ENCODE results near the gene SERPINA4. TPM values are rescaled to one million over a fixed set of nuclear protein-coding genes. Genes with fewer than 3 reads are reported as not detected.
A peak's percentile ranks its signal among the peaks of the same experiment; 100 is the strongest.

Gene SERPINA4
- total and polyA plus RNA-seq, 3 experiments from 2014 or later: not detected

DNA sequence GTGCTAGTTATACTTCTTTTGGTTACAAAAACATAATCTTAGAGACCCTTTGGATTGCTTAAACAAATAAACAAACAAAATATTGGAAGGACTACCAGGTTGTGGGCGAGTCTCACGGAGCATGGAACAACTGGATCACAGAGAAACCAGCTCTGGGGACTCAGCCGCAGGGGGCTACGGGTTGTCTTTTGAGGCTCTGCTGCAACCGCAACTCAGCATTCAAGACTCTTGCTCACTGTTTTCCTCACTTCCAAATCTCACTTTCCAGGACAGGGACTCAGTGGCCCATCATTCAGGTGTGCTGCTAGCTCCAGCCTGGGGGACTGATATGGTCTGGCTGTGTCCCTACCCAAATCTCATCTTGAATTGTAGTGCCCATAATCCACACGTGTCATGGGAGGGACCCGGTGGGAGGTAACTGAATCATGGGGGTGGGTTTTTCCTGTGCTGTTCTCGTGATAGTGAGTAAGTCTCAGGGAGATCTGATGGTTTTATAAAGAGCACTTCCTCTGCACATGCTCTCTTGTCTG lies 14.0 kb upstream of the SERPINA4 start:
- Mint-ChIP-seq H3K4me3 (peak overlapping the region in 1 of 7 donors; percentile 27), H3K27me3 (peaks cover 13 to 25% of the 10 kb centered on the region in 2 donors), H3K36me3 (no peaks in the 10 kb centered on the region), H3K9me3 (peaks cover 0 to 8% (median 0%) of the 10 kb centered on the region in 5 donors), H3K27ac (no peak overlapping the region), H3K4me1 (no peaks in the 10 kb centered on the region)
- ChIA-PET POLR2A (no interaction called here), CTCF (no interaction called here)
- Histone ChIP-seq H3K27me3 (ENCODE audit: insufficient read depth, low read length, poor library complexity, severe bottlenecking) (peaks cover 2% of the 10 kb centered on the region), H3K9me3 (ENCODE audit: low read length) (no peaks in the 10 kb centered on the region), H3K27ac (ENCODE audit: low read depth, low read length) (no peak overlapping the region), H3K36me3 (ENCODE audit: insufficient read depth, low read length) (no peaks in the 10 kb centered on the region), H3K4me3 (ENCODE audit: low read length) (no peak overlapping the region), H3K4me1 (ENCODE audit: insufficient read depth, low read length) (no peaks in the 10 kb centered on the region)
- DNase-seq: no peak

DNA sequence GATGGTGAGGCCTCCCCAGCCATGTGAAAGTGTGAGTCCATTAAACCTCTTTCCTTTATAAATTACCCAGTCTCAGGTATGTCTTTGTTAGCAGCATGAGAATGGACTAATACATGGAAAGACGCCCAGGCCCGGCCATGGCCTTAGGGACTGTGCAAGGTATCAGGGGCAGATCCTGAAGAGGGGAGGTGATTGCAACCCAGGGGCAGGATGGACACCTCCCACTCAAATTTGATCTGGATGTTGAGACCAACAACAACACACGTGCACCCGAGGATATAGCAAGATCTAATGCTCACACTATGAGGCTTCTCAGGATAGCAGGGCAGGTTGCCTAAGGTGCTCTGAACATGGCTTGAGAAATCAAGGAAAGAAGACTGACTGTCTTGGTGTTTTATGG lies 13.5 kb upstream of the SERPINA4 start:
- Mint-ChIP-seq H3K36me3 (no peaks in the 10 kb centered on the region), H3K27ac (no peak overlapping the region), H3K4me1 (no peaks in the 10 kb centered on the region), H3K4me3 (peak overlapping the region in 1 of 7 donors; percentile 27), H3K27me3 (peaks cover 13 to 30% of the 10 kb centered on the region in 2 donors), H3K9me3 (peaks cover 0 to 9% (median 0%) of the 10 kb centered on the region in 5 donors)
- no peak for DNase-seq
- ChIA-PET CTCF (interaction anchor here (1.7 kb wide), 1 partner anchor 51 kb away, joined by 4 read pairs; no protein-coding TSS in a partner anchor), POLR2A (no interaction called here)
- Histone ChIP-seq H3K27ac (ENCODE audit: low read depth, low read length) (no peak overlapping the region), H3K9me3 (ENCODE audit: low read length) (no peaks in the 10 kb centered on the region), H3K36me3 (ENCODE audit: insufficient read depth, low read length) (no peaks in the 10 kb centered on the region), H3K4me1 (ENCODE audit: insufficient read depth, low read length) (no peaks in the 10 kb centered on the region), H3K27me3 (ENCODE audit: insufficient read depth, low read length, poor library complexity, severe bottlenecking) (peaks cover 2% of the 10 kb centered on the region), H3K4me3 (ENCODE audit: low read length) (no peak overlapping the region)

DNA sequence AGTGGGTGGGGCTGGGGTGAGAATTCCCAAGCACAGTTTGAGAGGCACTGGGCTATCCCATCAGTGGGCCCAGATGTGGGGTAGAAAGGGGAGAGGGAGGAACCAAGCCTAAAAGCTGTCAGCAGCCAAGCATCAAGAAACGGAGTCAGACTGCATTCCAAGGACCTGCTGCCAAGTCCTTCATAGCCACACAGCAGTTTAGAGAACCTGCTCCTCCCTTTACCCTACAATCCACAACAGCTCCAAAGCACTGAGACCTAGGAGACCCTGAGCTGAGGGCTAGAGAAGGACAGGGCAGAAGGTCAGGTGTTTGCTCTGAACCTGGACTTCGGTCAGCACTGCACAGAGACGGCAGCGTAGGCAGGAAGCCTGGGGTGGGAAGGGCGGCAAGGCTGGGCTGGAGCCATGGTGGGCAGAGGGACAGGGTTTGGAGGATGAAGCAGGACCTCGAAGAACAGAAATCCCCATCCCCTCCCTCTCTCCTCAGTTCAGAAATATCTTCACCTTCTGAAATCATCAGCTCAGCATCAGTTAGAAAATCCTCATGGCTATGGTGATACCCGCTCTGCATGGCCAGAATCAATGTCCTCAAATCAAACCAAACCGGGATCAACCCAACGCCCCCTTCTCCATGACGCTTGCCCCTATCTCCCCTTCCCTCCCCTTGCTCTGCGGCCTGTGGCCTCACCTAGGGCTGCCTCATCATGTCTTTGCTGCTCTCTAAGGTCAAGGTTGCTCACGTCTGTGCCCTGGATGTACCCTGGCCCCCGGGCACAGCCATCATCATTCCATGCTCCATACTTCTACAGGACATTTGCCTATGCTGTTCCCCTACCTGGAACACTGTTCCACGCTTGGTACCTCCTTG lies 12.9 kb upstream of the SERPINA4 start:
- Histone ChIP-seq H3K36me3 (ENCODE audit: insufficient read depth, low read length) (no peaks in the 10 kb centered on the region), H3K27ac (ENCODE audit: low read depth, low read length) (no peak overlapping the region), H3K4me3 (ENCODE audit: low read length) (no peak overlapping the region), H3K27me3 (ENCODE audit: insufficient read depth, low read length, poor library complexity, severe bottlenecking) (peaks cover 2% of the 10 kb centered on the region), H3K9me3 (ENCODE audit: low read length) (no peaks in the 10 kb centered on the region), H3K4me1 (ENCODE audit: insufficient read depth, low read length) (no peaks in the 10 kb centered on the region)
- POLR2A ChIA-PET: no interaction called here
- DNase-seq: no peak
- Mint-ChIP-seq H3K36me3 (no peaks in the 10 kb centered on the region), H3K27me3 (peaks cover 13 to 34% of the 10 kb centered on the region in 2 donors), H3K9me3 (peaks cover 0 to 9% (median 0%) of the 10 kb centered on the region in 5 donors), H3K4me1 (no peaks in the 10 kb centered on the region), H3K4me3 (no peak overlapping the region), H3K27ac (no peak overlapping the region)
- CTCF ChIA-PET: interaction anchor here (0.8 to 1.7 kb wide), 5 partner anchors 9 to 416 kb away, joined by 3 to 4 read pairs (median 3); no protein-coding TSS in a partner anchor

DNA sequence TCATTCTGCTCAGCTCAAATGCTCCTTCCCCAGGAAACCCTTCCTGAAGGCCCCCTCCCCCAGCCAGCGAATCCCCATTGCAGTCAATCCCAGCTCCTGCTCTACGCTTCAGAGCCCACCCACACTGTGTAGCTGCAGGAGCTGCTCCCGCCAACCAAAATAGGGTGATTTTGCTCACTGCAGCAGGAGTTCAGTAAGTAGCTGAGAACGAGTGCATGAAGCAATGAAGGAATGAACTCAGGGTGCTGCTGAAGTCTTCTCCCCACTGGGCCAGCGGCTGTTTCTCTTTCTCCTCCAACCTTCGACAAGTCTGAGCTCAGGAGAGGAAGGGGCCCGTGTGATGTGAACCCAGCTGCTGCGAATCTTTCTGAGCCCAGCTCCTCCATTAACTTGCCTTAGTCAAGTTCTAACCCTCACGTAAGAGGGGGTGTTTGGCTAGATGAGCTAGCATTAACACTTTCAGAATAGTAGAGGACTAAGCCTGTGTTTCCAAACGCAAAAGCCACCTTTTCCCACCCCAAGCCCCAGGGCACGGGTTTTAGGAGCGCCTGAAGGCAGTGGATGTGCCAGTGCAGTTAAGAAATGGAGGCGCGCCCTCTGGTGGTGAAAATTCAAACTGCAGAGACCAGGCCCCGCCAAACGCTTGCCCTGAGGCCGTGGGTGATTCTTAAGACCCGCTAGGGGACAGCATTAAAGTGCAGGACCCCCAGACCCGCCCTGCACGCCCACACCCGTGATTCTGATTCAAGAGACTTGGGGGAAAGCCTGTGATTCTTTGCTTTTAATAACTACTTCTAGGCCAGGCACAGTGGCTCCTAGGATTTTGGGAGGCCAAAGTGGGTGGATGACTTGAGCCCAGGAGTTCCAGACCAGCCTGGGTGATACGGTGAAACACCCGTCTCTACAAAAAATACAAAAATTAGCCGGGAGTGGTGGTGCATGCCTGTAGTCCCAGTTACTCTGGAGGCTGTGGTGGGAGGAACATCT lies 11.9 kb upstream of the SERPINA4 start:
- no peaks in the 10 kb centered on the region for H3K36me3 ChIP-seq (ENCODE audit: insufficient read depth, low read length)
- no peak overlapping the region for H3K27ac ChIP-seq (ENCODE audit: low read depth, low read length)
- H3K9me3 Mint-ChIP-seq: peaks cover 0 to 9% (median 1%) of the 10 kb centered on the region in 5 donors
- no peaks in the 10 kb centered on the region for H3K4me1 ChIP-seq (ENCODE audit: insufficient read depth, low read length)
- no peaks in the 10 kb centered on the region for H3K4me1 Mint-ChIP-seq
- peak in 3 of 5 donors; percentile 25 to 56 (median 27) for DNase-seq
- POLR2A ChIA-PET: no interaction called here
- H3K27ac Mint-ChIP-seq: no peak overlapping the region
- no peak overlapping the region for H3K4me3 ChIP-seq (ENCODE audit: low read length)
- H3K36me3 Mint-ChIP-seq: no peaks in the 10 kb centered on the region
- H3K27me3 Mint-ChIP-seq: peaks cover 12 to 37% of the 10 kb centered on the region in 2 donors
- H3K27me3 ChIP-seq (ENCODE audit: insufficient read depth, low read length, poor library complexity, severe bottlenecking): peaks cover 2% of the 10 kb centered on the region
- no peak overlapping the region for H3K4me3 Mint-ChIP-seq
- CTCF ChIA-PET: interaction anchor here (0.8 to 1.7 kb wide), 5 partner anchors 8 to 417 kb away, joined by 3 to 4 read pairs (median 3); no protein-coding TSS in a partner anchor
- no peaks in the 10 kb centered on the region for H3K9me3 ChIP-seq (ENCODE audit: low read length)

DNA sequence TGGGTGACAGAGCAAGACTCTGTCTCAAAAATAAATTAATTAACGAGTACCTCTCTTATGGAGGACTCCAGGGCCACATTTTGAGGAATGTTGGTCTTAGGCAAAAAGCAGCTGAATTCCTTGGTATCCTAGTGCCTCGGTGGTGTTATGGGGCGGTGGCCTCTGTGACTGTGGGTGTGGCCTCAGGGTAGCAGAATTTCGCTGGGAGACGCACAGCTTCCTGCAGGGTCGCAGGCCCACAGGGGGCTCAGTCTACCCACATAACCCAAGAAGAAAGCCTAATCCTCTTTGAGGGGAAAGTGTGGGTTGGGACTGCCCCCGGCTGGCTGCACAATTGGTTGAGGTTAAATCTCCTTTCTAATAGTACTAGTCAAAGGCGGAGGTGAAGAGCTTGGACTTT lies 11.2 kb upstream of the SERPINA4 start:
- Mint-ChIP-seq H3K4me3 (no peak overlapping the region), H3K27ac (no peak overlapping the region), H3K4me1 (no peaks in the 10 kb centered on the region), H3K36me3 (no peaks in the 10 kb centered on the region), H3K9me3 (peaks cover 0 to 12% (median 9%) of the 10 kb centered on the region in 5 donors), H3K27me3 (peaks cover 12 to 42% of the 10 kb centered on the region in 2 donors)
- no peak overlapping the region for H3K4me3 ChIP-seq (ENCODE audit: low read length)
- no peaks in the 10 kb centered on the region for H3K4me1 ChIP-seq (ENCODE audit: insufficient read depth, low read length)
- H3K27me3 ChIP-seq (ENCODE audit: insufficient read depth, low read length, poor library complexity, severe bottlenecking): peaks cover 2% of the 10 kb centered on the region
- H3K36me3 ChIP-seq (ENCODE audit: insufficient read depth, low read length): no peaks in the 10 kb centered on the region
- CTCF ChIA-PET: interaction anchor here (0.9 kb wide), 1 partner anchor 10 kb away, joined by 3 read pairs; no protein-coding TSS in a partner anchor
- no peak for DNase-seq
- no peak overlapping the region for H3K27ac ChIP-seq (ENCODE audit: low read depth, low read length)
- no peaks in the 10 kb centered on the region for H3K9me3 ChIP-seq (ENCODE audit: low read length)
- POLR2A ChIA-PET: no interaction called here

DNA sequence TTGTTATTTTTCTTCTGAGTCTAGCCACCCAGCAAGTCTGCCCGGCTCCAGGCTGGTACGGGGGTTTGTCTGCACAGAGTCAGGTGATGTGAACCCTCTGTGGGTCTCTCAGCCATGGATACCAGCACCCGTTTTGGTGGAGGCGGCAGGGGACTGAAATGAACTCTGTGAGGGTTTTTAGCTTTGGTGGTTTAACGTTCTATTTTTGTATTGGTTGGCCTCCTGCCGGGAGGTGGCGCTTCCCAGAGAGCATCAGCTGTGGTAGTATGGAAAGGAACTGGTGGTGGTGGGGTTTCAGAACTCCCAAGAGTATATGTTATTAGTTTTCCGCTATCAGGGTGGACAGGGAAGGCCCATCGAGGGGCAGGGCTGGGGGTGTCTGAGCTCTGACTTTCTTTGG lies 5.3 kb upstream of the SERPINA4 start:
- Mint-ChIP-seq H3K27ac (peak overlapping the region in 1 of 8 donors; percentile 74), H3K27me3 (peaks cover 9 to 56% of the 10 kb centered on the region in 2 donors), H3K9me3 (peaks cover 0 to 15% (median 10%) of the 10 kb centered on the region in 5 donors), H3K4me3 (no peak overlapping the region), H3K4me1 (no peaks in the 10 kb centered on the region), H3K36me3 (no peaks in the 10 kb centered on the region)
- Histone ChIP-seq H3K9me3 (ENCODE audit: low read length) (no peaks in the 10 kb centered on the region), H3K4me3 (ENCODE audit: low read length) (no peak overlapping the region), H3K27me3 (ENCODE audit: insufficient read depth, low read length, poor library complexity, severe bottlenecking) (no peaks in the 10 kb centered on the region), H3K27ac (ENCODE audit: low read depth, low read length) (no peak overlapping the region), H3K36me3 (ENCODE audit: insufficient read depth, low read length) (no peaks in the 10 kb centered on the region), H3K4me1 (ENCODE audit: insufficient read depth, low read length) (no peaks in the 10 kb centered on the region)
- ChIA-PET CTCF (no interaction called here), POLR2A (no interaction called here)
- DNase-seq: no peak

DNA sequence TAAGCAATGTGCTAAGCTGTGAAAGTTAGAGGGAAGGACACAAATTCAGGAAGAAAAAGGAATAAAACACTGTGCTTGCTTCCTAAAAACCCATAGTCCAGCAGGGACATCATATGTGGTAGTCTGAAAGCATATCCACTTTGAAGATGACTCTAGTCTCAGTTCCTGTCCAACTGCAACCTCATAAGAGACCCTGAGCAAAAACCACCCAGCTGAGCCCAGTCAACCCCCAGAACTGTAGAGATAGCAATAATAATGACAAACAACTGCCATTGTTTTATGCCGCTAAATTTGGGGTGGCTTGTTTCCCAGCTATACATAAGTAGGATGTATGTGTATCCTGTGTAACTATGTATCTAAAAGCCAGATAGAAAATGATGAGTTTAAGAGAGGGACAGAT lies 3.9 kb upstream of the SERPINA4 start:
- Mint-ChIP-seq H3K27ac (no peak overlapping the region), H3K9me3 (peaks cover 0 to 15% (median 10%) of the 10 kb centered on the region in 5 donors), H3K27me3 (peaks cover 12 to 55% of the 10 kb centered on the region in 2 donors), H3K36me3 (no peaks in the 10 kb centered on the region), H3K4me3 (no peak overlapping the region), H3K4me1 (no peaks in the 10 kb centered on the region)
- Histone ChIP-seq H3K9me3 (ENCODE audit: low read length) (no peaks in the 10 kb centered on the region), H3K4me1 (ENCODE audit: insufficient read depth, low read length) (no peaks in the 10 kb centered on the region), H3K4me3 (ENCODE audit: low read length) (no peak overlapping the region), H3K36me3 (ENCODE audit: insufficient read depth, low read length) (no peaks in the 10 kb centered on the region), H3K27me3 (ENCODE audit: insufficient read depth, low read length, poor library complexity, severe bottlenecking) (no peaks in the 10 kb centered on the region), H3K27ac (ENCODE audit: low read depth, low read length) (no peak overlapping the region)
- POLR2A ChIA-PET: no interaction called here
- no peak for DNase-seq
- CTCF ChIA-PET: interaction anchor here (1.5 kb wide), 1 partner anchor 9 kb away, joined by 3 read pairs; no protein-coding TSS in a partner anchor
